SK-N-SH (cell line): ENCODE data around the gene MGST2. TPM values are rescaled to one million over a fixed set of nuclear protein-coding genes. Genes with fewer than 3 reads are reported as not detected.

Experiments
- CTCF ChIA-PET: fragments of 300-600, 350-600 bp; formaldehyde crosslinking; extraction: SDS; loops from one replicate; lab custom pipeline; 2021; lab: Yijun Ruan, JAX
- POLR2A ChIA-PET: fragments of 350-600 bp; sonication (Branson Sonifier 250); formaldehyde crosslinking; extraction: SDS; loops from one replicate; lab custom pipeline; 2020; ENCODE audit warnings: antibody characterized with exemption, inconsistent platforms; lab: Yijun Ruan, JAX
- DNase-seq: peaks from one replicate; pipeline ENCODE4 v3.0.0; 2012
- H2AFZ ChIP-seq: fragments of 200-600 bp; sonication (generic); 2 replicates; pipeline ENCODE4 v1.8.1; 2016; ENCODE audit warnings: antibody characterized with exemption, mild to moderate bottlenecking, low read depth
- H3F3A ChIP-seq: fragments of 200-600 bp; sonication (generic); replicated peaks from 2 replicates; pipeline ENCODE3; 2016; ENCODE audit warnings: antibody characterized with exemption, mild to moderate bottlenecking; ENCODE audit not compliant: insufficient read depth
- H3K27ac ChIP-seq, 2 experiments: fragments of 200-500 bp in 1 of 2; fragments of 200-600 bp in 1 of 2; sonication (Bioruptor generic) in 1 of 2; sonication (generic), shearing (Covaris generic) in 1 of 2; 2 replicates each; pipeline versions ENCODE4 v1.5.1 to v1.6.1; 2014 to 2016; ENCODE audit warnings: low read depth in 2 of 2, inconsistent platforms in 1 of 2, low read length in 1 of 2, mild to moderate bottlenecking in 1 of 2, mixed read lengths in 1 of 2
- H3K27me3 ChIP-seq: fragments of 200-600 bp; sonication (generic), shearing (Covaris generic); 2 replicates; pipeline ENCODE4 v1.6.1; 2016; ENCODE audit warnings: mixed run types; ENCODE audit not compliant: insufficient read depth
- H3K36me3 ChIP-seq, 2 experiments: fragments of 200-500 bp in 1 of 2; fragments of 200-600 bp in 1 of 2; sonication (Bioruptor generic) in 1 of 2; sonication (generic) in 1 of 2; replicated peaks in 1 of 2; 2 replicates each; pipeline versions ENCODE3 to v1.5.1; 2014 to 2016; ENCODE audit warnings: low read length in 1 of 2, mild to moderate bottlenecking in 1 of 2; ENCODE audit not compliant: insufficient read depth in 2 of 2, control insufficient read depth in 1 of 2
- H3K4me1 ChIP-seq, 2 experiments: fragments of 200-500 bp in 1 of 2; fragments of 200-600 bp in 1 of 2; sonication (Bioruptor generic) in 1 of 2; sonication (generic), shearing (Covaris generic) in 1 of 2; 2 replicates each; pipeline versions ENCODE4 v1.5.1 to v1.6.1; 2014 to 2016; ENCODE audit warnings: low read depth in 1 of 2, low read length in 1 of 2, mixed run types in 1 of 2; ENCODE audit not compliant: insufficient read depth in 2 of 2, control insufficient read depth in 1 of 2
- H3K4me2 ChIP-seq: fragments of 200-600 bp; sonication (generic), shearing (Covaris generic); 2 replicates; pipeline ENCODE4 v1.6.1; 2017; ENCODE audit warnings: mixed run types
- H3K4me3 ChIP-seq, 2 experiments: fragments of 200-500 bp in 1 of 2; fragments of 200-600 bp in 1 of 2; sonication (Bioruptor generic) in 1 of 2; sonication (generic), shearing (Covaris generic) in 1 of 2; 2 replicates each; pipeline versions ENCODE4 v1.5.1 to v1.8.1; 2014 to 2016; ENCODE audit warnings: low read depth in 2 of 2, inconsistent platforms in 1 of 2, low read length in 1 of 2, mild to moderate bottlenecking in 1 of 2, mixed read lengths in 1 of 2, moderate library complexity in 1 of 2
- H3K79me2 ChIP-seq: fragments of 200-600 bp; sonication (generic); 2 replicates; pipeline ENCODE4 v1.8.1; 2017; ENCODE audit warnings: mild to moderate bottlenecking; ENCODE audit not compliant: insufficient read depth
- H3K9ac ChIP-seq: fragments of 200-600 bp; sonication (generic); 2 replicates; pipeline ENCODE4 v1.6.1; 2017; ENCODE audit warnings: mixed run types
- H3K9me2 ChIP-seq: fragments of 200-600 bp; sonication (generic); 2 replicates; pipeline ENCODE4 v1.6.1; 2017; ENCODE audit warnings: mixed run types
- H3K9me3 ChIP-seq: fragments of 200-600 bp; sonication (generic); 2 replicates; pipeline ENCODE4 v1.6.1; 2017; ENCODE audit warnings: mixed run types, mild to moderate bottlenecking, moderate library complexity
- H4K20me1 ChIP-seq: fragments of 200-600 bp; sonication (generic); 2 replicates; pipeline ENCODE4 v1.6.1; 2017; ENCODE audit warnings: mild to moderate bottlenecking, mixed run types; ENCODE audit not compliant: insufficient read depth
- CHD2 ChIP-seq: fragments of 150-350 bp; IDR thresholded peaks from 2 replicates; pipeline ENCODE4 v1.6.1; 2018; ENCODE audit warnings: low read length; ENCODE audit not compliant: partially characterized antibody
- EP300 ChIP-seq, 2 experiments: IDR thresholded peaks; 2 replicates each; pipeline versions ENCODE4 v1.4.0 to v1.6.1; 2012; ENCODE audit warnings: borderline replicate concordance in 1 of 2, low read depth in 1 of 2, low read length in 1 of 2
- FOSL2 ChIP-seq: IDR thresholded peaks from 2 replicates; pipeline ENCODE4 v1.4.0; 2012; ENCODE audit warnings: low read depth, mild to moderate bottlenecking, moderate library complexity, borderline replicate concordance
- JUND ChIP-seq: IDR thresholded peaks from 2 replicates; pipeline ENCODE4 v1.4.0; 2012
- MEF2A ChIP-seq: IDR thresholded peaks from 2 replicates; pipeline ENCODE4 v1.4.0; 2012; ENCODE audit warnings: low read depth, borderline replicate concordance
- NFIC ChIP-seq: IDR thresholded peaks from 2 replicates; pipeline ENCODE4 v1.4.0; 2012; ENCODE audit warnings: borderline replicate concordance
- NRF1 ChIP-seq: IDR thresholded peaks from 2 replicates; pipeline ENCODE4 v1.6.1; 2012; ENCODE audit warnings: low read depth, mild to moderate bottlenecking, low read length
- POLR2AphosphoS5 ChIP-seq: IDR thresholded peaks from 2 replicates; pipeline ENCODE4 v1.6.1; 2012; ENCODE audit warnings: low read depth, low read length
- RFX5 ChIP-seq: IDR thresholded peaks from 2 replicates; pipeline ENCODE4 v1.6.1; 2012; ENCODE audit warnings: mild to moderate bottlenecking, improper control_type of control experiment, low read length
- SIN3A ChIP-seq: IDR thresholded peaks from 2 replicates; pipeline ENCODE4 v1.6.1; 2012; ENCODE audit warnings: low read depth, mild to moderate bottlenecking, low read length, moderate library complexity, borderline replicate concordance
- TAF1 ChIP-seq: IDR thresholded peaks from 2 replicates; pipeline ENCODE4 v1.6.1; 2012; ENCODE audit warnings: low read depth, mild to moderate bottlenecking, low read length, moderate library complexity, borderline replicate concordance
- TCF12 ChIP-seq: IDR thresholded peaks from 2 replicates; pipeline ENCODE4 v1.4.0; 2012
- WGBS: methylation state at CpG from one replicate; pipeline ENCODE4 v1.1.6; 2017; ENCODE audit warnings: low lambda C conversion rate; 5-methylcytosine and 5-hydroxymethylcytosine counted together
- polyA plus RNA-seq, 3 experiments: library from polyadenylated mRNA; depleted of rRNA; stranded (reverse); fragments of >200 nt; gene quantifications; 2 replicates each; pipeline ENCODE4 v1.2.3, GENCODE V29; 2012
- TF ChIP-seq, protein P1 (sequence below): IDR thresholded peaks from 2 replicates; pipeline ENCODE4 v1.4.0; 2012; ENCODE audit warnings: low read depth, borderline replicate concordance
- TF ChIP-seq, protein P2 (sequence below): fragments of 150-350 bp; IDR thresholded peaks from 2 replicates; pipeline ENCODE4 v1.6.1; 2016; ENCODE audit warnings: mild to moderate bottlenecking, low read depth, low read length
- TF ChIP-seq, protein P3 (sequence below): IDR thresholded peaks from 2 replicates; pipeline ENCODE4 v1.4.0; 2012; ENCODE audit warnings: low read depth
- TF ChIP-seq, protein P4 (sequence below): IDR thresholded peaks from 2 replicates; pipeline ENCODE4; 2012

The MGST2 gene
- polyA plus RNA-seq, 1 of the 3 experiments (the other 2 are of a cell fraction), result 26.5 TPM

DNA sequence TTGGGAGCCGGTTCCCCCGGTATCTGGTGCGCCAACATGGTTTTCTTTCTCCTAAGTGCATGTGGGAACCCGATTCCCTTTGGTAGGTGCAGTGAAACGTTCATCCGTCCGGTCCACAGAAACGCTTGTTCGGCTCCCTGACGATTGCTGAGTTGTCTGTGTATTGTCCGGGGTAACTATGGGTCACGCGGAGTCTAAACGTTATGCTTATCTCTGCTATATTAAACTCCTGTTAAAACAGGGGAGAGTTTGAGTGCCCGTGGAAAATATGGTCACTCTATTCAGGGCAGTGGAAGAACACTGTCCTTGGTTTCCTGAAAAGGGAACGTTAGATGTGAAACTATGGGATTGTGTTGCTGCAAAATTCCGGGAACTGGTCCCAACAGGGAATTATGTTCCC is 32.4 kb upstream of the MGST2 start:
- H3K79me2 ChIP-seq, result no peaks in the 10 kb centered on the region
- TF ChIP-seq MEF2A, result no peak
- TF ChIP-seq TAF1, result no peak
- TF ChIP-seq, protein P1, sequence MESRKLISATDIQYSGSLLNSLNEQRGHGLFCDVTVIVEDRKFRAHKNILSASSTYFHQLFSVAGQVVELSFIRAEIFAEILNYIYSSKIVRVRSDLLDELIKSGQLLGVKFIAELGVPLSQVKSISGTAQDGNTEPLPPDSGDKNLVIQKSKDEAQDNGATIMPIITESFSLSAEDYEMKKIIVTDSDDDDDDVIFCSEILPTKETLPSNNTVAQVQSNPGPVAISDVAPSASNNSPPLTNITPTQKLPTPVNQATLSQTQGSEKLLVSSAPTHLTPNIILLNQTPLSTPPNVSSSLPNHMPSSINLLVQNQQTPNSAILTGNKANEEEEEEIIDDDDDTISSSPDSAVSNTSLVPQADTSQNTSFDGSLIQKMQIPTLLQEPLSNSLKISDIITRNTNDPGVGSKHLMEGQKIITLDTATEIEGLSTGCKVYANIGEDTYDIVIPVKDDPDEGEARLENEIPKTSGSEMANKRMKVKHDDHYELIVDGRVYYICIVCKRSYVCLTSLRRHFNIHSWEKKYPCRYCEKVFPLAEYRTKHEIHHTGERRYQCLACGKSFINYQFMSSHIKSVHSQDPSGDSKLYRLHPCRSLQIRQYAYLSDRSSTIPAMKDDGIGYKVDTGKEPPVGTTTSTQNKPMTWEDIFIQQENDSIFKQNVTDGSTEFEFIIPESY, result no peak
- no peak for TF ChIP-seq FOSL2
- no peak for TF ChIP-seq RFX5
- TF ChIP-seq, protein P2, sequence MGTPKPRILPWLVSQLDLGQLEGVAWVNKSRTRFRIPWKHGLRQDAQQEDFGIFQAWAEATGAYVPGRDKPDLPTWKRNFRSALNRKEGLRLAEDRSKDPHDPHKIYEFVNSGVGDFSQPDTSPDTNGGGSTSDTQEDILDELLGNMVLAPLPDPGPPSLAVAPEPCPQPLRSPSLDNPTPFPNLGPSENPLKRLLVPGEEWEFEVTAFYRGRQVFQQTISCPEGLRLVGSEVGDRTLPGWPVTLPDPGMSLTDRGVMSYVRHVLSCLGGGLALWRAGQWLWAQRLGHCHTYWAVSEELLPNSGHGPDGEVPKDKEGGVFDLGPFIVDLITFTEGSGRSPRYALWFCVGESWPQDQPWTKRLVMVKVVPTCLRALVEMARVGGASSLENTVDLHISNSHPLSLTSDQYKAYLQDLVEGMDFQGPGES, result no peak
- TF ChIP-seq, protein P3, sequence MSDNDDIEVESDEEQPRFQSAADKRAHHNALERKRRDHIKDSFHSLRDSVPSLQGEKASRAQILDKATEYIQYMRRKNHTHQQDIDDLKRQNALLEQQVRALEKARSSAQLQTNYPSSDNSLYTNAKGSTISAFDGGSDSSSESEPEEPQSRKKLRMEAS, result no peak
- no peak for TF ChIP-seq JUND
- TF ChIP-seq NRF1, result no peak
- TF ChIP-seq NFIC, result no peak
- TF ChIP-seq EP300 (IDR thresholded peaks at IDR 0.05; ENCODE audit: borderline replicate concordance in 1 of 2, low read depth in 1 of 2, low read length in 1 of 2), result no peak
- TF ChIP-seq, protein P4, sequence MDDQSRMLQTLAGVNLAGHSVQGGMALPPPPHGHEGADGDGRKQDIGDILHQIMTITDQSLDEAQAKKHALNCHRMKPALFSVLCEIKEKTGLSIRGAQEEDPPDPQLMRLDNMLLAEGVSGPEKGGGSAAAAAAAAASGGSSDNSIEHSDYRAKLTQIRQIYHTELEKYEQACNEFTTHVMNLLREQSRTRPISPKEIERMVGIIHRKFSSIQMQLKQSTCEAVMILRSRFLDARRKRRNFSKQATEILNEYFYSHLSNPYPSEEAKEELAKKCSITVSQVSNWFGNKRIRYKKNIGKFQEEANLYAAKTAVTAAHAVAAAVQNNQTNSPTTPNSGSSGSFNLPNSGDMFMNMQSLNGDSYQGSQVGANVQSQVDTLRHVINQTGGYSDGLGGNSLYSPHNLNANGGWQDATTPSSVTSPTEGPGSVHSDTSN, result no peak
- no peak for TF ChIP-seq POLR2AphosphoS5
- no peak for TF ChIP-seq CHD2
- no peak for TF ChIP-seq TCF12
- no peak for TF ChIP-seq SIN3A
- no peak overlapping the region for H3K27ac ChIP-seq
- H3F3A ChIP-seq, result no peaks in the 10 kb centered on the region
- no peak overlapping the region for H2AFZ ChIP-seq
- no peaks in the 10 kb centered on the region for H3K9me2 ChIP-seq
- 80% methylated on average over 17 of the region's 17 CpGs for WGBS
- H3K9me3 ChIP-seq, result no peaks in the 10 kb centered on the region; the same call in 1 of the 2 replicates
- no peak overlapping the region for H3K9ac ChIP-seq
- POLR2A ChIA-PET, result no interaction called here
- DNase-seq, result no peak
- CTCF ChIA-PET, result interaction anchor here (0.7 to 2.4 kb wide), 4 partner anchors 18 to 120 kb away, joined by 3 to 11 read pairs (median 4); no protein-coding TSS in a partner anchor
- H3K4me3 ChIP-seq, result no peak overlapping the region
- H3K27me3 ChIP-seq, result no peaks in the 10 kb centered on the region; the same call in 1 of the 2 replicates
- no peak overlapping the region for H3K4me2 ChIP-seq
- no peaks in the 10 kb centered on the region for H4K20me1 ChIP-seq
- no peaks in the 10 kb centered on the region for H3K4me1 ChIP-seq
- H3K36me3 ChIP-seq, result no peaks in the 10 kb centered on the region
